GM18526 (cell line): Measurements from ENCODE around the gene ANKRD60.

Experiments used
- POLR2A ChIP-seq: IDR thresholded peaks from 3 replicates; pipeline ENCODE4 v1.6.1; 2011; ENCODE audit not compliant: insufficient read length; ENCODE audit errors: extremely low read depth

ANKRD60 gene

DNA sequence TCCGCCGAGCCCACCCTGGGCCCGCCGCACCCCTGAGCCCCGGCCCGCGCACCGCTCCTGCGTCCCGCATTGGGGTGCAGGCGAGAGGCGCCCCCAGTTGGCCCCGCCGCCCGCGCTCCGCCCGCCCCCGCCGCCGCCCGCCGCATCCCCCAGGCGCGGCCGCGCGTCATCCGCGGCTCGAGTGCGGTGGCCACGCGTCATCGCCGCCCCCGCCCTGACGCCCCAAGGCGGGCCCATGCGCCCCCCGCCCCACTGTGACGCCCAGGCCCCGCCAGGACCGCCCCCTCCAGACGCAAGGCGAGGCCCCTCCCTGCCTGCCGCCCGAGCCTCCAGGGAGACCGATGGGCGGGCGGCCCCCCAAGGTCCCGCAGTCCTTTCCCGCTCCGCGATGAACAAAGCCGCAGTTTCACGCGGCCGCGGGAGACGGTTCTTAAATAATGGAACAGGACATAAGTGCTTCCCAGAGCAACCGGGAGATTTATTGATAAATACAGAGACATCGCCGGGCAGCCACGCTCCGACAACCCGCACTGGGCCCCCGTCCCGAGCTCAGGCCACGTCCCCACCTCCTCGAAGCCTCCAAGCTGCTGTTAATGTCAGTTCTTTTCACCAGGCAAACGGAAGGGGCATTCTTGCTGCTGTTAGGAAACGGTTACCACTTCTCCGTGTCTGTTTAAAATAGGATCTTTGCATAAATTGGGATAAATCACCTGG lies at the start of gene ANKRD60:
Gene ANKRD60, minus strand, starts transcription at position 170 of the 714 bp plus-strand sequence. Its CDS starts 0 bp downstream, at position 170.
- no peak for TF ChIP-seq POLR2A

- no peak for TF ChIP-seq POLR2A
Observed at GRCh38 chr20:58277578-58278472, 49.4 kb upstream of the ANKRD60 start.

- no peak for TF ChIP-seq POLR2A
Observed at GRCh38 chr20:58277107-58277506, 48.7 kb upstream of the ANKRD60 start.

DNA sequence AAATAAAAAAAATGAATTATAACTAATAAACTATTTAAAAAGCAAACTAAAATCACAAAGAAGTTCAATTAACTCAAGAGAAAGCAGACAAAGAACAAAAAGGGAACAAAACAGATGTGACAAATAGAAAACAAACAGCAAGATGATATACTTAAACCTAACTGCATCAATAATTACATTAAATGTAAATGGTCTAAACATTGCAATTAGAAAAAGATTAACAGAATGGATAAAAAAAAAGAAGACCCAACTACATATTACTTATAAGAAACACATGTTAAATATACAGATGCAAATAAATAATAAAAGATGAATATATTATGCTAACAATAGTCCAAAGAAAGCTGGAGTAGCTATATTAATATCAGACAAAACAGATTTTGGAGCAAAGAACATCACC lies 45.9 kb upstream of the ANKRD60 start:
- TF ChIP-seq POLR2A, result no peak

- TF ChIP-seq POLR2A, result no peak
Observed at GRCh38 chr20:58271606-58272351, 43.3 kb upstream of the ANKRD60 start.

DNA sequence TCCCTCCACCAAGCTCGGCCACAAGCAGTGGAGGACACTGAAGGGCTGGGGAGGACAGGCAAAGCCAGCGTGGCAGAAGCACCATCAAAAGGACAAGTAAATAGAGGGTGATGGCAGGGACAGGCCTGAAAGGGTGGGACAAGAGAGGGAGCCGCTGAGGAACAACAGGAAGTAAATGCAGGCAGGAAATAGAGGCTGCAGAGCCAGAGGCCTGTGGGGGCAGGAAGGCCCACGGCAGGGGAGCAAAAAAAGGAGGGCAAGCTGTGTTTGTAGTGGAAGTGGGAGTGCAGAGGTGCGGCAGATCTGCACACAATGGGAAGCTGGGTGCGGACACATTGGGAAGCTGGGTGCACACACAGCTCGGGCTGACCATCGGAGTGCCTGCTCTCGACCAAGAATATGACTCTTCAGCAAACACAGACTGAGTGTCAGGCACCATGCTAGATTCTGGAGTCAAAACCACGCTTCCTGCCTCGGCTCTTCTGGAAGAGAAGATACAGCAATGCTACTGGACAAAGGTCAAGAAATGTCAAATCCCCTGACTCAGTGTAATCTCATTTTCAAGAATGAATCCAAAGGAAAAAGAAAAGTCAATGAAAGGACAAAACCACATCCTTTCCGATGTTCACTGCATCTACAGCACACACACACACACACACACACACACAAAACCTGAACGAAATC lies 40.6 kb upstream of the ANKRD60 start:
- no peak for TF ChIP-seq POLR2A

- no peak for TF ChIP-seq POLR2A
Observed at GRCh38 chr20:58268421-58268821, 40.0 kb upstream of the ANKRD60 start.

- TF ChIP-seq POLR2A, result no peak
Observed at GRCh38 chr20:58267389-58268215, 39.1 kb upstream of the ANKRD60 start.

- no peak for TF ChIP-seq POLR2A
Observed at GRCh38 chr20:58264271-58264670, 35.8 kb upstream of the ANKRD60 start.

GRCh38 chr20:58261660-58262059 lies 33.2 kb upstream of the ANKRD60 start:
- TF ChIP-seq POLR2A, result no peak

GRCh38 chr20:58260006-58260405 lies 31.6 kb upstream of the ANKRD60 start:
- TF ChIP-seq POLR2A, result no peak

DNA sequence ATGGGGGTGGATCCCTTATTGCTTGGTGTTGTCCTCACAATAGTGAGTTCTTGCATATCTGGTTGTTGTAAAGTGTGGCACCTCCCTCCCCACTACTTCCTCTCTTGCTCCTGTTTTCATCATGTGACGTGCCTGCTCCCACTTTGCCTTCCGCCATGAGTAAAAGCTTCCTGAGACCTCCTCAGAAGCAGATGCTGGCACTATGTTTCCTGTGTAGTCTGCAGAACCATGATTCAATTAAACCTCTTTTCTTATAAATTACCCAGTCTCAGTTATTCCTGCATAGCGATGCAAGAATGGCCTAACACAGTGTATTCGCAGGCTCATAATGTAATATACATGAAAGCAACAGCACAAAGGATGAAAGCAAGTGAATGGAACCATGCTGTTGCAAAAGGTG lies 28.4 kb upstream of the ANKRD60 start:
- TF ChIP-seq POLR2A, result no peak

GRCh38 chr20:58256307-58256706 lies 27.9 kb upstream of the ANKRD60 start:
- no peak for TF ChIP-seq POLR2A

- TF ChIP-seq POLR2A, result no peak
Observed at GRCh38 chr20:58254890-58255289, 26.4 kb upstream of the ANKRD60 start.
